ENCODE results near the gene ARSB.

The ARSB gene

GRCh38 chr5:78985116-78985724, at the start of gene ARSB:
TSS of gene ARSB (minus strand) at chr5:78985310. CDS start at chr5:78985248, 62 bp downstream.
- TF ChIP-seq, protein P1, sequence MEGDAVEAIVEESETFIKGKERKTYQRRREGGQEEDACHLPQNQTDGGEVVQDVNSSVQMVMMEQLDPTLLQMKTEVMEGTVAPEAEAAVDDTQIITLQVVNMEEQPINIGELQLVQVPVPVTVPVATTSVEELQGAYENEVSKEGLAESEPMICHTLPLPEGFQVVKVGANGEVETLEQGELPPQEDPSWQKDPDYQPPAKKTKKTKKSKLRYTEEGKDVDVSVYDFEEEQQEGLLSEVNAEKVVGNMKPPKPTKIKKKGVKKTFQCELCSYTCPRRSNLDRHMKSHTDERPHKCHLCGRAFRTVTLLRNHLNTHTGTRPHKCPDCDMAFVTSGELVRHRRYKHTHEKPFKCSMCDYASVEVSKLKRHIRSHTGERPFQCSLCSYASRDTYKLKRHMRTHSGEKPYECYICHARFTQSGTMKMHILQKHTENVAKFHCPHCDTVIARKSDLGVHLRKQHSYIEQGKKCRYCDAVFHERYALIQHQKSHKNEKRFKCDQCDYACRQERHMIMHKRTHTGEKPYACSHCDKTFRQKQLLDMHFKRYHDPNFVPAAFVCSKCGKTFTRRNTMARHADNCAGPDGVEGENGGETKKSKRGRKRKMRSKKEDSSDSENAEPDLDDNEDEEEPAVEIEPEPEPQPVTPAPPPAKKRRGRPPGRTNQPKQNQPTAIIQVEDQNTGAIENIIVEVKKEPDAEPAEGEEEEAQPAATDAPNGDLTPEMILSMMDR (conservative IDR thresholded peaks at IDR 0.05; ENCODE audit: low read length): no peak
- H3K4me3 ChIP-seq (ENCODE audit: low read length): peak within 1 kb of the TSS; percentile 74
- peak; percentile 49 for DNase-seq (ENCODE audit: low read depth)

DNA sequence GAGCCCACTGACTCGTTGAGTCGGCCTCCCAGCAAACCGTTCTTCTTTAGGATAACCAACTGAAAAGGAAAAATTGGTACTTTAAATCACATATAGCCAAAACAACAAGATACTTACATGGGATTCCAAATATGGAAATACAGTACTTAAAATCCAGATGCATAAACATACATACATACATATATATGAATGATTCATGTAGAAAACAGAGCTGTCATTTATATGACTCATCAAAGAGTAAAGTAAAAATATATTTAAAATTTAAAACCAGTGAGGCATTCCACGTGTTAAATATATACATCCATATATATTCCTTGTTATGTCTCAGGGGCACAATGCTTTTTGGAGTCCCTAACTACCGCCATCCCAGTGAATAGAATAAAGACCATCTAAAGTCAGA, 47.7 kb upstream of the ARSB start:
- no peak for DNase-seq (ENCODE audit: low read depth)
- TF ChIP-seq, protein P1 (conservative IDR thresholded peaks at IDR 0.05; ENCODE audit: low read length): no peak
- no peak overlapping the region for H3K4me3 ChIP-seq (ENCODE audit: low read length)

- no peak for DNase-seq (ENCODE audit: low read depth)
- TF ChIP-seq, protein P1 (conservative IDR thresholded peaks at IDR 0.05; ENCODE audit: low read length): no peak
Measured at GRCh38 chr5:79032031-79032695, 47.1 kb upstream of the ARSB start.

GRCh38 chr5:79031485-79031867, 46.4 kb upstream of the ARSB start:
- no peak overlapping the region for H3K4me3 ChIP-seq (ENCODE audit: low read length)
- TF ChIP-seq, protein P1 (conservative IDR thresholded peaks at IDR 0.05; ENCODE audit: low read length): no peak
- DNase-seq (ENCODE audit: low read depth): no peak

More at GRCh38 chr5:79032031-79032695, 47.1 kb upstream of the ARSB start:
- H3K4me3 ChIP-seq (ENCODE audit: low read length): no peak overlapping the region

GRCh38 chr5:79030663-79031484, 45.8 kb upstream of the ARSB start:
- DNase-seq (ENCODE audit: low read depth): no peak
- TF ChIP-seq, protein P1 (conservative IDR thresholded peaks at IDR 0.05; ENCODE audit: low read length): no peak
- H3K4me3 ChIP-seq (ENCODE audit: low read length): no peak overlapping the region

DNA sequence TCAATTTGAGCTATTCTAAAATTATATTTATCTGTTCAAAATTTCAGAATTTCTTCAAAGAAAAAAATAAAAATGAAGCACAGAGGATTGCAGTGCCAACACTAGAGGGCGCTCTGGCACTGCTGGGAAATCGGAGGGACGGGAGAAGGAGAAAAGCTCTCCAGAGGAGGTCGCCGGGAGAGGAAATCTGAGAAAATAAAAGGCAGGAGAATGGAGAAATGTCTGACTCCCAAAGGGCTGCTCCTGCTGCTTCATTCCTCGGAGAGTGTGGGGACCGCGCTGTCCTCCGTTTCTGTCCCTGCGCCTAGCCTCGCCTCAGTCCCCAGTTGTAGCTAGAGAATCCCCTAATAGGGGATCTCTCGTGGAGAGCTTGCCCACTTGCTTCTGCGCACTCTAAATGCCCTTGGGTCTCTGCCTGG, 40.0 kb upstream of the ARSB start:
- DNase-seq (ENCODE audit: low read depth): peak; percentile 67
- TF ChIP-seq, protein P1 (conservative IDR thresholded peaks at IDR 0.05; ENCODE audit: low read length): peak; percentile 89
- H3K4me3 ChIP-seq (ENCODE audit: low read length): peak overlapping the region; percentile 56

Data from AG10803 (cell line).